ENCODE data around the gene DDX42.

Gene DDX42

GRCh38 chr17:63758428-63758827 lies 15.5 kb upstream of the DDX42 start:
- no peaks in the 10 kb centered on the region for H3K9me3 ChIP-seq (replicated peaks; ENCODE audit: insufficient read depth, low read length)
- H3K4me3 ChIP-seq (ENCODE audit: low read length), result no peak overlapping the region
- H3K79me2 ChIP-seq (ENCODE audit: low read length), result peaks cover 4% of the 10 kb centered on the region; the same call in 1 of the 2 replicates
- no peak overlapping the region for H2AFZ ChIP-seq (ENCODE audit: low read length)
- DNase-seq, result no peak
- no peak overlapping the region for H3K27ac ChIP-seq (ENCODE audit: low read length)
- H3K27me3 ChIP-seq (replicated peaks; ENCODE audit: insufficient read depth, low read length), result no peaks in the 10 kb centered on the region
- no peak overlapping the region for H3K4me2 ChIP-seq (ENCODE audit: low read depth, low read length)
- no peaks in the 10 kb centered on the region for H3F3A ChIP-seq (ENCODE audit: insufficient read depth, low read length)
- H3K9me2 ChIP-seq (replicated peaks; ENCODE audit: insufficient read depth, low read length), result no peaks in the 10 kb centered on the region
- H3K9ac ChIP-seq (ENCODE audit: low read length), result no peak overlapping the region
- TF ChIP-seq EZH2 (optimal IDR thresholded peaks at IDR 0.05; ENCODE audit: low read depth, low read length) (no peak), EZH2phosphoT487 (IDR thresholded peaks at IDR 0.05; ENCODE audit: low read length) (no peak), CTCF (IDR thresholded peaks at IDR 0.05; ENCODE audit: low read length) (no peak)
- H3K4me1 ChIP-seq (ENCODE audit: low read length), result no peaks in the 10 kb centered on the region
- H4K20me1 ChIP-seq (ENCODE audit: insufficient read depth, low read length), result no peaks in the 10 kb centered on the region
- peaks cover 7% of the 10 kb centered on the region; the same call in 1 of the 2 replicates for H3K36me3 ChIP-seq (replicated peaks; ENCODE audit: insufficient read depth, low read length)

DNA sequence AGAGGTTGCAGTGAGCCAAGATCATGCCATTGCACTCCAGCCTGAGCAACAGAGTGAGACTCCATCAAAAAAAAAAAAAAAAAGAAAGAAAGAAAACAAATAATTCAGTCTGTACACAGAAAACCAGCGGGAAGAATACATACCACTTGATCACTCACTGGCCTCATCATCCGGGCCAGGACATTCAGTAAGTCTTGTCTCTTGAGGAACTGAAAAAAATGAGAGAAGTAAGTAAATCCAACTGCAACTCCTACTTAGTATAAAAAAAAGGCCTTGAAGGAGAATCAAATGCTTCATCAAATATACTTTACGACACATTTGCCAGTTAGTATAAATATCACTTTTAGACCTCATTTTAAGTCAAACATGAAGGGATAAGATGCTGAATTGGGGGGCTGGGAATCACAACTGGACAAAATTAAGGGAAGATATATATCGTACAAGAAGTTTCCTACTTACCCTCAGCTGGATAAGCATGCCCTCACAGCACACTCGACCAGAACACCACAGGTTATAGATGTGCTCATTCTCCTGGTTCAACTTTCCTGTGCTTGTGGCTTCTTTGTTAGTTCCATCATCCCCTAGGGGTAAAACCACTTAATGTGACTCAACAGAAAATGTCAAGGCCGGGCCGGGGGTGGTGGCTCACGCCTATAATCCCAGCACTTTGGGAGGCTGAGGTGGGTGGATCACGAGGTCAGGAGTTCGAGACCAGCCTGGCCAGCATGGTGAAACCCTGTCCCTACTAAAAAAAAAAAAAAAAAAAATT lies 13.0 kb upstream of the DDX42 start:
- DNase-seq, result no peak

GRCh38 chr17:63762161-63763078 lies 11.6 kb upstream of the DDX42 start:
- no peaks in the 10 kb centered on the region for H3F3A ChIP-seq (ENCODE audit: insufficient read depth, low read length)
- no peaks in the 10 kb centered on the region for H3K27me3 ChIP-seq (replicated peaks; ENCODE audit: insufficient read depth, low read length)
- no peak overlapping the region for H2AFZ ChIP-seq (ENCODE audit: low read length)
- H3K36me3 ChIP-seq (replicated peaks; ENCODE audit: insufficient read depth, low read length), result peaks cover 11% of the 10 kb centered on the region; the same call in 1 of the 2 replicates
- TF ChIP-seq EZH2 (optimal IDR thresholded peaks at IDR 0.05; ENCODE audit: low read depth, low read length) (no peak), CTCF (IDR thresholded peaks at IDR 0.05; ENCODE audit: low read length) (no peak)
- H4K20me1 ChIP-seq (ENCODE audit: insufficient read depth, low read length), result no peaks in the 10 kb centered on the region
- H3K9me3 ChIP-seq (replicated peaks; ENCODE audit: insufficient read depth, low read length), result no peaks in the 10 kb centered on the region
- no peak overlapping the region for H3K27ac ChIP-seq (ENCODE audit: low read length)
- H3K4me3 ChIP-seq (ENCODE audit: low read length), result no peak overlapping the region
- H3K4me1 ChIP-seq (ENCODE audit: low read length), result no peaks in the 10 kb centered on the region
- H3K79me2 ChIP-seq (ENCODE audit: low read length), result peaks cover 40% of the 10 kb centered on the region
- DNase-seq, result no peak
- no peak overlapping the region for H3K4me2 ChIP-seq (ENCODE audit: low read depth, low read length)
- no peaks in the 10 kb centered on the region for H3K9me2 ChIP-seq (replicated peaks; ENCODE audit: insufficient read depth, low read length)
- no peak overlapping the region for H3K9ac ChIP-seq (ENCODE audit: low read length)

More for the DNA sequence above, 13.0 kb upstream of the DDX42 start:
- Histone ChIP-seq H3K9me3 (replicated peaks; ENCODE audit: insufficient read depth, low read length) (no peaks in the 10 kb centered on the region), H3K4me2 (ENCODE audit: low read depth, low read length) (no peak overlapping the region), H3K4me3 (ENCODE audit: low read length) (no peak overlapping the region), H3K27me3 (replicated peaks; ENCODE audit: insufficient read depth, low read length) (no peaks in the 10 kb centered on the region), H3K79me2 (ENCODE audit: low read length) (peaks cover 25% of the 10 kb centered on the region), H4K20me1 (ENCODE audit: insufficient read depth, low read length) (no peaks in the 10 kb centered on the region), H3K4me1 (ENCODE audit: low read length) (no peaks in the 10 kb centered on the region), H3F3A (ENCODE audit: insufficient read depth, low read length) (no peaks in the 10 kb centered on the region), H2AFZ (ENCODE audit: low read length) (no peak overlapping the region), H3K9ac (ENCODE audit: low read length) (no peak overlapping the region), H3K27ac (ENCODE audit: low read length) (no peak overlapping the region), H3K9me2 (replicated peaks; ENCODE audit: insufficient read depth, low read length) (no peaks in the 10 kb centered on the region), H3K36me3 (replicated peaks; ENCODE audit: insufficient read depth, low read length) (peaks cover 11% of the 10 kb centered on the region; the same call in 1 of the 2 replicates)
- TF ChIP-seq EZH2phosphoT487 (IDR thresholded peaks at IDR 0.05; ENCODE audit: low read length) (no peak), EZH2 (optimal IDR thresholded peaks at IDR 0.05; ENCODE audit: low read depth, low read length) (no peak), CTCF (IDR thresholded peaks at IDR 0.05; ENCODE audit: low read length) (no peak)

Measured in MM.1S (cell line).